SK-N-SH treated with all-trans-retinoic acid at 6 μM for 48 hours (cell line): Measurements from ENCODE around the gene BICRAL.

Source experiments
- ARNTL ChIP-seq: fragments of 450-650 bp; formaldehyde crosslinking; IDR thresholded peaks from 2 replicates; pipeline ENCODE4 v1.5.0; 2020; ENCODE audit warnings: low read depth, mild to moderate bottlenecking, moderate library complexity, borderline replicate concordance
- BACH2 ChIP-seq: fragments of 250-450 bp; sonication (Bioruptor Pico); IDR thresholded peaks from 2 replicates; pipeline ENCODE4 v1.9.0; 2021; ENCODE audit warnings: mild to moderate bottlenecking, borderline replicate concordance
- CREB5 ChIP-seq: fragments of 250-450 bp; sonication (Bioruptor Pico); IDR thresholded peaks from 2 replicates; pipeline ENCODE4 v1.5.1; 2020; ENCODE audit warnings: low read depth, mild to moderate bottlenecking, moderate library complexity
- POU6F1 ChIP-seq: fragments of 250-450 bp; sonication (Bioruptor Pico); IDR thresholded peaks from 2 replicates; pipeline ENCODE4 v1.8.0; 2021; ENCODE audit warnings: low read depth, mild to moderate bottlenecking, moderate library complexity, borderline replicate concordance
- RARB ChIP-seq: fragments of 250-450 bp; sonication (Bioruptor Pico); IDR thresholded peaks from 2 replicates; pipeline ENCODE4 v1.8.0; 2021; ENCODE audit warnings: mild to moderate bottlenecking, moderate library complexity
- ZC3H10 ChIP-seq: fragments of 250-450 bp; sonication (Bioruptor Pico); IDR thresholded peaks from 2 replicates; pipeline ENCODE4 v1.5.1; 2021; ENCODE audit warnings: mild to moderate bottlenecking, moderate library complexity
- ZFP3 ChIP-seq: fragments of 250-450 bp; sonication (Bioruptor Pico); IDR thresholded peaks from 2 replicates; pipeline ENCODE4 v1.5.0; 2020; ENCODE audit warnings: mild to moderate bottlenecking, moderate library complexity
- ZNF565 ChIP-seq: fragments of 450-650 bp; formaldehyde crosslinking; conservative IDR thresholded peaks from 2 replicates; pipeline ENCODE4 v1.5.0; 2020; ENCODE audit warnings: low read depth, mild to moderate bottlenecking, moderate library complexity
- ZNF70 ChIP-seq: fragments of 450-650 bp; formaldehyde crosslinking; IDR thresholded peaks from 2 replicates; pipeline ENCODE4 v1.5.0; 2020; ENCODE audit warnings: mild to moderate bottlenecking, moderate library complexity
- TF ChIP-seq, protein P1 (sequence below): fragments of 250-450 bp; sonication (Bioruptor Pico); IDR thresholded peaks from 2 replicates; pipeline ENCODE4 v1.8.0; 2020; ENCODE audit warnings: mild to moderate bottlenecking, moderate library complexity, borderline replicate concordance

GRCh38 chr6:42818878-42819277, 37.0 kb downstream of the BICRAL start:
- TF ChIP-seq ARNTL (CRISPR knock-in tag): no peak
- TF ChIP-seq, protein P1, sequence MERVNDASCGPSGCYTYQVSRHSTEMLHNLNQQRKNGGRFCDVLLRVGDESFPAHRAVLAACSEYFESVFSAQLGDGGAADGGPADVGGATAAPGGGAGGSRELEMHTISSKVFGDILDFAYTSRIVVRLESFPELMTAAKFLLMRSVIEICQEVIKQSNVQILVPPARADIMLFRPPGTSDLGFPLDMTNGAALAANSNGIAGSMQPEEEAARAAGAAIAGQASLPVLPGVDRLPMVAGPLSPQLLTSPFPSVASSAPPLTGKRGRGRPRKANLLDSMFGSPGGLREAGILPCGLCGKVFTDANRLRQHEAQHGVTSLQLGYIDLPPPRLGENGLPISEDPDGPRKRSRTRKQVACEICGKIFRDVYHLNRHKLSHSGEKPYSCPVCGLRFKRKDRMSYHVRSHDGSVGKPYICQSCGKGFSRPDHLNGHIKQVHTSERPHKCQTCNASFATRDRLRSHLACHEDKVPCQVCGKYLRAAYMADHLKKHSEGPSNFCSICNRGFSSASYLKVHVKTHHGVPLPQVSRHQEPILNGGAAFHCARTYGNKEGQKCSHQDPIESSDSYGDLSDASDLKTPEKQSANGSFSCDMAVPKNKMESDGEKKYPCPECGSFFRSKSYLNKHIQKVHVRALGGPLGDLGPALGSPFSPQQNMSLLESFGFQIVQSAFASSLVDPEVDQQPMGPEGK (CRISPR knock-in tag): no peak
- TF ChIP-seq CREB5: no peak
- TF ChIP-seq ZNF565 (CRISPR knock-in tag): no peak
- TF ChIP-seq RARB: no peak
- TF ChIP-seq ZFP3 (CRISPR knock-in tag): no peak
- no peak for TF ChIP-seq ZNF70 (CRISPR knock-in tag)
- no peak for TF ChIP-seq POU6F1 (CRISPR knock-in tag)
- TF ChIP-seq ZC3H10 (CRISPR knock-in tag): no peak
- TF ChIP-seq BACH2 (CRISPR knock-in tag): no peak
